WERI-Rb-1 (cell line): ENCODE data around the gene PNPT1.
"Not testable (repeated sequence)": the region's sequence is repeated elsewhere in the genome, so short reads cannot be mapped to it uniquely, and the experiment has no call there.

Source experiments
- DNase-seq: peaks from one replicate; pipeline ENCODE4 v3.0.0-alpha.2; 2020
- H3K27ac ChIP-seq: fragments of 250-450 bp; sonication (Bioruptor Pico); 2 replicates; pipeline ENCODE4 v1.5.1; 2020; ENCODE audit warnings: mild to moderate bottlenecking, moderate library complexity
- H3K27me3 ChIP-seq: fragments of 250-450 bp; sonication (Bioruptor Pico); 2 replicates; pipeline ENCODE4 v1.5.1; 2021; ENCODE audit warnings: mild to moderate bottlenecking, low read depth, moderate library complexity; ENCODE audit not compliant: insufficient read depth, severe bottlenecking
- H3K36me3 ChIP-seq: fragments of 250-450 bp; sonication (Bioruptor Pico); 2 replicates; pipeline ENCODE4 v1.5.1; 2020; ENCODE audit warnings: mild to moderate bottlenecking, moderate library complexity
- H3K4me3 ChIP-seq: 2 replicates; pipeline ENCODE4 v1.5.1; 2011; ENCODE audit warnings: low read depth, mild to moderate bottlenecking, control low read depth, low read length
- H3K9me3 ChIP-seq: fragments of 250-450 bp; sonication (Bioruptor Pico); 2 replicates; pipeline ENCODE4 v1.5.1; 2021; ENCODE audit warnings: mild to moderate bottlenecking, moderate library complexity; ENCODE audit not compliant: severe bottlenecking
- CTCF ChIP-seq: IDR thresholded peaks from 2 replicates; pipeline ENCODE4 v1.5.1; 2011; ENCODE audit warnings: low read depth, mild to moderate bottlenecking, control low read depth, inconsistent platforms, low read length

Gene PNPT1

GRCh38 chr2:55715626-55716025 lies 22.0 kb upstream of the PNPT1 start:
- no peak for TF ChIP-seq CTCF
- no peaks in the 10 kb centered on the region for H3K9me3 ChIP-seq
- H3K27me3 ChIP-seq = no peaks in the 10 kb centered on the region
- no peaks in the 10 kb centered on the region for H3K36me3 ChIP-seq
- DNase-seq = no peak
- no peak overlapping the region for H3K27ac ChIP-seq
- no peak overlapping the region for H3K4me3 ChIP-seq

- not testable (repeated sequence) for DNase-seq, H3K36me3 ChIP-seq, H3K27me3 ChIP-seq, H3K4me3 ChIP-seq, H3K27ac ChIP-seq, H3K9me3 ChIP-seq
Observed at GRCh38 chr2:55715178-55715577, 21.5 kb upstream of the PNPT1 start.

GRCh38 chr2:55712477-55713060 lies 18.9 kb upstream of the PNPT1 start:
- TF ChIP-seq CTCF = no peak

GRCh38 chr2:55710025-55710424 lies 16.4 kb upstream of the PNPT1 start:
- Histone ChIP-seq H3K36me3 (no peaks in the 10 kb centered on the region), H3K27me3 (no peaks in the 10 kb centered on the region), H3K9me3 (no peaks in the 10 kb centered on the region), H3K27ac (no peak overlapping the region), H3K4me3 (no peak overlapping the region)
- DNase-seq = no peak
- TF ChIP-seq CTCF = no peak

More at GRCh38 chr2:55712477-55713060, 18.9 kb upstream of the PNPT1 start:
- no peak overlapping the region for H3K27ac ChIP-seq
- H3K4me3 ChIP-seq = no peak overlapping the region
- no peaks in the 10 kb centered on the region for H3K36me3 ChIP-seq
- no peaks in the 10 kb centered on the region for H3K27me3 ChIP-seq
- DNase-seq = no peak
- H3K9me3 ChIP-seq = no peaks in the 10 kb centered on the region

- no peak for TF ChIP-seq CTCF
- DNase-seq = no peak
- Histone ChIP-seq H3K27me3 (no peaks in the 10 kb centered on the region), H3K4me3 (no peak overlapping the region), H3K36me3 (no peaks in the 10 kb centered on the region), H3K9me3 (no peaks in the 10 kb centered on the region), H3K27ac (no peak overlapping the region)
Observed at GRCh38 chr2:55707751-55708150, 14.1 kb upstream of the PNPT1 start.

DNA sequence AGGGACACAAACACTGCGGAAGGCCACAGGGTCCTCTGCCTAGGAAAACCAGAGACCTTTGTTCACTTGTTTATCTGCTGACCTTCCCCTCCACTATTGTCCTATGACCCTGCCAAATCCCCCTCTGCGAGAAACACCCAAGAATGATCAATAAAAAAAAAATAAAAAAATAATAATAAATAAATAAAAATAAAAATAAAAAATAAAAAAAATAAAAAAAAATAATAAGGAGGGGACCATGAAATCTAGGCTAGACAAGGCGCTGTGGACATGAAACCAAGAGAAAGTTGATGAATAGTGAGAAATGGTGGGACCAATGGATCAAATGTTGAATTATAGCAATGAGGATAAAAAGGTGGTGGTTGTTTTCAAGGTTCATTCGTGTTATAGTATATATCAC lies 12.6 kb upstream of the PNPT1 start:
- not testable (repeated sequence) for H3K27ac ChIP-seq, DNase-seq, H3K9me3 ChIP-seq, H3K4me3 ChIP-seq, H3K36me3 ChIP-seq, H3K27me3 ChIP-seq

DNA sequence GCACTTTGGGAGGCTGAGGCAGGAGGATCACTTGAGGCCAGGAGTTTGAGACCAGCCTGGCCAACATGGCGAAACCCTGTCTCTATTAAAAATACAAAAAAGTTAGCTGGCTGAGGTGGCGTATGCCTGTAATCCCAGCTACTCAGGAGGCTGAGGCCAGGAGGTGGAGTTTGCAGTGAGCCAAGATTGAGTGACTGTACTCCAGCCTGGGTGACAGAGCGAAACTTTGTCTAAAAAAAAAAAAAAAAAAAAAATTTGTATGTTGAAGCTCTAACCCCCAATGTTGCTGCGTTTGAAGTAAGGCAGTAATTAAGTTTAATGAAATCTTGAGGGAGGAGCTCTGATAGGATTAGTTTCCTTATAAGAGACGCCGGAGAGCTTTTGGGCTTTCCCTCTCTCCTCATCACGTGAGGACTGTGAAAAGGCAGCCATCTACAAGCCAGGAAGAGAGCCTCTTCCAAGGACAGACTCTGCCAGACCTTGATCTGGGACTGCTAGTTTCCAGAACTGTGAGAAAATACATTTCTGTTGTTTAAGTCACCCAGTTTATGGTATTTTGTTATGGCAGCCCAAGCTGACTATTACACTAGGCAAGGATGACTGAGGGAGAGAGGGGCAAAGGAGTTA lies 11.5 kb upstream of the PNPT1 start:
- DNase-seq = no peak
- TF ChIP-seq CTCF = no peak
- H3K9me3 ChIP-seq = no peaks in the 10 kb centered on the region
- no peak overlapping the region for H3K27ac ChIP-seq
- H3K36me3 ChIP-seq = no peaks in the 10 kb centered on the region
- H3K27me3 ChIP-seq = no peaks in the 10 kb centered on the region
- no peak overlapping the region for H3K4me3 ChIP-seq
